HG02759 (cell line): ENCODE data around the gene CASR.
A peak's percentile ranks its signal among the peaks of the same experiment; 100 is the strongest.

Source experiments
- ATAC-seq: cut with Tn5 transposase; IDR thresholded peaks from one replicate; pipeline ENCODE4 v1.9.1; 2021; ENCODE audit warnings: mild to moderate bottlenecking, moderate library complexity; ENCODE audit not compliant: unreplicated experiment

CASR gene

GRCh38 chr3:122255757-122256439 lies 72.4 kb downstream of the CASR start:
- ATAC-seq, result peak; percentile 58

- ATAC-seq, result no peak
These were observed 74.3 kb downstream of the CASR start for GRCh38 chr3:122257644-122258364.

- peak; percentile 83 for ATAC-seq
These were observed 75.4 kb downstream of the CASR start for GRCh38 chr3:122258757-122259371.

DNA sequence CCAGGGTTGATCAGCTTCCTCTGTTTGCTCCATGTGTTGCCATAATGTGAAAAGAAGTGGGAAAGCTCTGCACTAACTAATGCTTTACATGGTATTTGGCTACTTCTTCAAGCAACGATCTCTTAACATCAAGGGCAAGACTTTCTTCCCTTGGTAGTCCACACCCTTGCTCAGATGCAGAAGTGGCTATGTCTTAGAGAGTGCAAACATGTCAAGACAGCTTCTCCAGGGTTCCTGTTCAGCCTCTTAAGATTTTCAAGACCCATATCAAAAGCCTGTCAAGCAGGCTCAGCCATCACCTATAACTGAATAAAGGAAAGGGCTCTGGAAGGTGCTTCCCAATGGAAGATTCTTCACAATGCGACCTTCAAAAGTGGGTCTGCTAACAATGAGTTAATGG lies 76.7 kb downstream of the CASR start:
- no peak for ATAC-seq

- no peak for ATAC-seq
These were observed 79.6 kb downstream of the CASR start for GRCh38 chr3:122263058-122263457.

DNA sequence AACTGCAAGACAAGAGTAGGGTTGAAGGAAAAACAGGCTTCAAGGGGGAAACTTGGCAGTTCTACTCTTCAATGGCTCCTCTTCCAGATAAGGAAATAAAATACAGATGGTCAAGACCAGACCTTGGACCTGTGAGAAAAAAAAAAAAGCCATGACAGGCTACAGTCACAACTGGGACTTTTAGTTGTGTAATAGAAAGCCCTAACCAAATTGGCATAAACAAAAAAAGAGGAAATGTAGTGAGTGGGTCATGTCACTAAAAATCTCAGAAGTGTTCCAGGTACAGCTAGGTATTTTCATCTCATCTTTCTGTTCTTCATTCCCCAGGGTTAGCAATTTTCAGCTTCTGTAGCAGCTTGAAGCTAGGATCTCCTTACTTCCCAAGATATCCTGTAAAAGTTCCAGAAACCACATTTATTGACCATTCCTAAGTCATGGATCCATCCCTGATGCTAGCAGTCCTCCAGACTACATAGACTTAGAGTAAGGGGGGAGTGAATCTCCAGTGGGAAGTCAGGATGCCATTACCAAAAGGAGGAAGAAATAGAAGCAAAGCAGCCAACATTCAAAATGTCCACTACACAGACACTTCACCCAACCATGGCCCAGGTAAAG lies 80.6 kb downstream of the CASR start:
- ATAC-seq, result peak; percentile 45

- no peak for ATAC-seq
These were observed 82.5 kb downstream of the CASR start for GRCh38 chr3:122265957-122266356.

GRCh38 chr3:122268257-122269024 lies 85.0 kb downstream of the CASR start:
- no peak for ATAC-seq

GRCh38 chr3:122269045-122269444 lies 85.6 kb downstream of the CASR start:
- no peak for ATAC-seq

DNA sequence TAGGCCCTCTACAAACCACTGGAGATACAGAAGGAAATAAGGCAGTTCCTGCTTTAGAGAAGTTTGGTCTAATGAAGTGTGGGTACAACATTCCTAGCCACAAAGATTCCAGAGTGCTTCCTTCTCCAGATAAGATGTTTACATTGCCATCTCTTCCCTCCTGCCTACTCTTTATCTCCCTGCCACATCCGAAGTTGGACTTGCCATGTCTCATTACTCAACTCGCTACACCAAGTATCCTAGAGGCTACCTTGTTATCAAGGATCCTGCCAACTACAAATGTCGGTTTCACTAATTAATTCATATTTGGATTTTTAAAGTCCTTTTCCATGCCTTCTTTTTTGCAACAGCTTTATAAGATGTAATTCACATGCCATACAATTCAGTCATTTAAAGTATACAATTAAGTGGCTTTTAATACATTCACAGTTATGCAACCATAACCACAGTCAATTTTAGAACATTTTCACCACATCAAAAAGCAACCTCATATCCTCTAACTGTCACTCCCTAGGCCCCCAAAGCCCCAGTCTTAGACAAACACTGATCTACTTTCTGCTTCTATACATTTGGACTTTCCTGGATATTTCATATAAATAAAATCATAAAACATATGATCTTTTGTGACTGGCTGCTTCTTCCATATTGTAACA lies 87.9 kb downstream of the CASR start:
- no peak for ATAC-seq

GRCh38 chr3:122272879-122273278 lies 89.4 kb downstream of the CASR start:
- ATAC-seq, result no peak

DNA sequence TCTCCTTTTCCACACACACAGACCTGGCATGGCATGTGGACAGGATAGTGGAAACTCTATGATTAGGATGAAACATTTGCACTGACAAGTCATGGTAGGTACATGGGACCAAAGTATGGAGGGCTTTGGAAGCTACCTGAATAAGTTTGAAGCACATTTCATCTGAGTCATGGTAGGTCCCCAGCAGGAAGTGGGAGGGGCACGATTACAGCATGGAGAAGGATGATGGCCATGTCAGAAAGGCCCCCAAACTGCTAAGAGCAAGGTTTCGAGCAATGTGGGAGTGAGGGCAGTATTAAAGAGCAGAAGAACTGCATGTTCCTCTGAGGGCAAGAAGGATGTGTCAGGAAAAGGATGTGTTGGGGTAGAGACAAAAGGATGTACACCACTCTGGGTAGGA lies 90.0 kb downstream of the CASR start:
- no peak for ATAC-seq

- no peak for ATAC-seq
These were observed 98.4 kb downstream of the CASR start for GRCh38 chr3:122281891-122282290.

- ATAC-seq, result no peak
These were observed 100.5 kb downstream of the CASR start for GRCh38 chr3:122283796-122284445.

- no peak for ATAC-seq
These were observed 101.0 kb downstream of the CASR start for GRCh38 chr3:122284486-122284885.

- no peak for ATAC-seq
These were observed 110.9 kb downstream of the CASR start for GRCh38 chr3:122294359-122294758.

DNA sequence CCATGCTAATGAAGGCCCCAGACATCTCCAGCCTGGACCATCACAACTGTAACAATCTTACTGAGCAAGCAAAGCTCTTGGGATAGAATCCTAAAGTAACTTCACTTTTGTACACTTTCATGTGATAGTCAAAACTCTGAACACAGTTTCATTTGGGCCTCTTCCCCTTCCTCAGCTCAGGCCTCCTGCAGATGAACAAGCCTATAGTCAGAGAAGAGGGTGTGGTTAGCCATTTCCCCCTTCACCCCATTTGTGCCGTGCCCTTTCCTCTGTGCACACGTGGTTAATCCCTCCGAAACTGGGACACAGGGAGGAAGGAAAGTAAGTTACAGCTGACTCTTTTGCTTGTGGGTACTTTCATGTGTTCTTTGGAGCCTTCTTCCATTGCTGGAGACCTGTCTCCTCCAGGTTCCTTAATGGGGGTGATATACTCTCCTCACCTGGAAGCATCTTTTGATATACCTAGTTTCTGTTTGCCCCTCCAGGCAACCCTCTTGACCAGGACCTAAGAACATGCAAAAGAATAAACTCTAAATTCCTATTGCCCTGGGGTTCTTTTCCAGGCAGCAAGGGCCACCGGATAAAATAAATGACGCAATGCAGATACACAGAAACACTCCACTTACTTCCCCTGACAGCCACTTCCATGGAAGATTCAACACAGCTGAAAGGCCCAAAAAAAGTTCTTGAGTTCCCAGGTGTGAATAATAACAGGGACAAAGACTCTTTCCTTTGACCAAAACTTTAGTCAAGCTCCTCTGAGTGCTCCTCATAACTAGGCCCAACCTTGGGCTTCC lies 112.0 kb downstream of the CASR start:
- ATAC-seq, result no peak

GRCh38 chr3:122298239-122298638 lies 114.8 kb downstream of the CASR start:
- peak; percentile 76 for ATAC-seq

DNA sequence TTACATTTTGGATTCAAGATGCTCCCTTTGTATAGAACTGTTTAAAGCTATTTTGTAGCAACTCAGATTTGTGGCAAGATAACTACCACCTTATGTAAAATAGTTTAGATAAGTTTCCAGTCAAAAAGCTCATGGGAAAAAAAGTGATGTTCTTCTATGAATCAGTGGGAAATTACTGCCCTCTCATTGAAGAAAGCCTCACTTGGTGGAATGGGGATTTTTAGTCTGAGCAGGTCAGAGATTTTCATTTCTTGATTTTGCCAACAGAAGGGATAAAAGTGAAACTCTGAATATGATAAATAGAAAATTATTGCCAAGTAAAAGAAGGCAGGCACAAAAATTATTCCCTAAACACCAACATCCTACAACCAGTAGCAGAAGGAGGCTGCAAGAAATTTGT lies 115.7 kb downstream of the CASR start:
- no peak for ATAC-seq
